Esophagus squamous epithelium (tissue), 4 donors: ENCODE data around the gene CDX4.

Source experiments
- CTCF ChIP-seq, 6 experiments: fragments of 450-650 bp in 4 of 6; fragments of 200-600 bp in 2 of 6; sonication (generic) in 2 of 6; IDR thresholded peaks; one replicate each; pipeline ENCODE4 v1.5.1; 2016 to 2019; ENCODE audit warnings: antibody characterized with exemption in 6 of 6, mild to moderate bottlenecking in 4 of 6, moderate library complexity in 4 of 6
- POLR2A ChIP-seq, 4 donors: fragments of 450-650 bp; IDR thresholded peaks; one replicate each; pipeline ENCODE4 v1.6.1; 2017; ENCODE audit warnings: antibody characterized with exemption in 4 of 4, mild to moderate bottlenecking in 4 of 4, moderate library complexity in 3 of 4

DNA sequence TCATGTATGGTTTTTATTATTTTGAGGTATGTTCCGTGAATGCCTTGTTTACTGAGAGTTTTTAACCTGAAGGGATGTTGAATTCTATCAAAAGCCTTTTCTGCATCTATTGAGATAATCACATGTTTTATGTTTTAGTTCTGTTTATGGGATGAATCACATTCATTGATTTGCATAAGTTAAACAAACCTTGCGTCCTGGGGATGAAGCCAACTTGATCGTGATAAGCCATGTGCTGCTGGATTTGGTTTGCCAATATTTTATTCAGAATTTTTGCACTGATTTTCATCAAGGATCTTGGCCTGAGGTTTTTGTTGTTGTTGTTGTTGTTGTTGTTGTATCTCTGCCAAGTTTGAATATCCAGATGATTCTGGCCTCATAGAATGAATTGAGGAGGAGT lies 43.8 kb downstream of the CDX4 start:
- no peak for TF ChIP-seq CTCF (IDR thresholded peaks at IDR 0.05)
- TF ChIP-seq POLR2A (IDR thresholded peaks at IDR 0.05), result no peak
